Endothelial cell of umbilical vein (primary cell): ENCODE results near the gene SLC9A9.

ENCODE experiments used
- EZH2 ChIP-seq: IDR thresholded peaks from 2 replicates; pipeline ENCODE4 v1.6.1; 2012; ENCODE audit warnings: borderline replicate concordance, low read depth, mild to moderate bottlenecking, moderate library complexity, low read length, inconsistent platforms; ENCODE audit not compliant: severe bottlenecking
- TF ChIP-seq, protein P1 (sequence below), 2 donors: IDR thresholded peaks; 1 replicate in 1 of 2; 2 replicates in 1 of 2; pipeline ENCODE4 v1.5.1; 2011; ENCODE audit warnings: low read length in 2 of 2, mild to moderate bottlenecking in 2 of 2, moderate library complexity in 2 of 2, control low read depth in 1 of 2, inconsistent platforms in 1 of 2, low read depth in 1 of 2; ENCODE audit not compliant: insufficient read depth in 1 of 2; ENCODE audit errors: extremely low read depth in 1 of 2

DNA sequence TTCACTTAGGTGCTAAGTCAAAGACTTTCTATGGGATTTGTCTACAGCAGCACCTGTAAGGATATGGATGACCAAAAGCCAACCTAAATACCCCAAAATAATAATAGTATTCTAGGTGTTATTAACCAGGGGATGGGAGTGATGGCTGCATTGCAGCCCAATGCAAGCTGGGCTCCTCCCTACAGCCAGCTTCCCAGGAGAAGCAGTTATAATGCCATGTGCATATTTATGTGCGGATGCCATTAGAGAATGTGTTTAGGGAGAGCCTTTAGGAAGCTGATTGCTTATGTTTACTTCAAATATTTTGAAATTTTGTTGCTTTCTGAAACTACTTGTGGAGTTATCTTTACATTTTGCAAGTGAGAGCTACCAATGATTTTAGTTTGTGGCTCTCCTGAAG, 491.4 kb downstream of the SLC9A9 start:
- TF ChIP-seq, protein P1, sequence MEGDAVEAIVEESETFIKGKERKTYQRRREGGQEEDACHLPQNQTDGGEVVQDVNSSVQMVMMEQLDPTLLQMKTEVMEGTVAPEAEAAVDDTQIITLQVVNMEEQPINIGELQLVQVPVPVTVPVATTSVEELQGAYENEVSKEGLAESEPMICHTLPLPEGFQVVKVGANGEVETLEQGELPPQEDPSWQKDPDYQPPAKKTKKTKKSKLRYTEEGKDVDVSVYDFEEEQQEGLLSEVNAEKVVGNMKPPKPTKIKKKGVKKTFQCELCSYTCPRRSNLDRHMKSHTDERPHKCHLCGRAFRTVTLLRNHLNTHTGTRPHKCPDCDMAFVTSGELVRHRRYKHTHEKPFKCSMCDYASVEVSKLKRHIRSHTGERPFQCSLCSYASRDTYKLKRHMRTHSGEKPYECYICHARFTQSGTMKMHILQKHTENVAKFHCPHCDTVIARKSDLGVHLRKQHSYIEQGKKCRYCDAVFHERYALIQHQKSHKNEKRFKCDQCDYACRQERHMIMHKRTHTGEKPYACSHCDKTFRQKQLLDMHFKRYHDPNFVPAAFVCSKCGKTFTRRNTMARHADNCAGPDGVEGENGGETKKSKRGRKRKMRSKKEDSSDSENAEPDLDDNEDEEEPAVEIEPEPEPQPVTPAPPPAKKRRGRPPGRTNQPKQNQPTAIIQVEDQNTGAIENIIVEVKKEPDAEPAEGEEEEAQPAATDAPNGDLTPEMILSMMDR (IDR thresholded peaks at IDR 0.05; ENCODE audit: extremely low read depth in 1 of 2, insufficient read depth in 1 of 2, low read depth in 1 of 2, low read length in 2 of 2), result no peak
- no peak for TF ChIP-seq EZH2
